HG03432 (cell line): ENCODE data around the gene AGO1.

Experiments used
- ATAC-seq: cut with Tn5 transposase; IDR thresholded peaks from one replicate; pipeline ENCODE4 v1.9.1; 2021; ENCODE audit warnings: mild to moderate bottlenecking, moderate library complexity; ENCODE audit not compliant: unreplicated experiment

AGO1 gene

DNA sequence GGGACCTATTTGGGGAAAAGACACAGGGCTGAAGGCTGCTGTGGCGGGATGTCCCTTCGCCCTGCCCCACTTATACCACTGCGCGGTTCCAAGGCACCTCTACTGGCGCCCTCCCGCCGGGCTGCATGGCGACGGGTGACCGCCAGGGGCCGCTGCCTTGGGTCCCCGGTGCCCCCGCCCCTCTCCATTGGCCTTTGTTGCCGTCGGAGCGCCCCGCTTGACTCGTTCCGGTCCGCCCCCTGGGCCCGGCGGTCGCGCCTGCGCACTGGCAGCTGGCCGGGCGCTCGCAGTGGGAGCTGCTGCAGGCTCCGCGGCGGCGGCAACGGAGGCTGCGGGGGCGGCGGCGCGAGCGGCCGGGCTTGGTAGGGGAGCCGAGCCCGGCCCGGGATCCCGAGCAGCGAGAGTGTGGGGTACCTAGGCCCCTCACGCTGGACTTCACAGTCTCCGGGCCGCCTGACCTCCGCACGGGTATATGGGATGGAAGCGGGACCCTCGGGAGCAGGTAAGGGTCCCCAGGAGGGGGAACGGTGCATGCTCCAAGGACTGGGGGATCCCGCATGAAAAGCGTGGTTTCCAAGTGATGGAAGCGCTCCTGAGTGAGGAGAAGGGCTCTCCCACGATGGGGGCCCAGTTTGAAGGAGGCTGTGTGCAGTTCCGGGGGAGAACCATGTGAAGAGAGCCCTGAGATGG is at the start of gene AGO1:
Gene AGO1 (plus strand): TSS at position 265 of the 690 bp plus-strand sequence. CDS start 213 bp downstream, at position 478.
- ATAC-seq: peak; percentile 89

GRCh38 chr1:35833395-35833794 is 49.6 kb upstream of the AGO1 start:
- no peak for ATAC-seq

- no peak for ATAC-seq
Measured at GRCh38 chr1:35834218-35834617, 48.8 kb upstream of the AGO1 start.

DNA sequence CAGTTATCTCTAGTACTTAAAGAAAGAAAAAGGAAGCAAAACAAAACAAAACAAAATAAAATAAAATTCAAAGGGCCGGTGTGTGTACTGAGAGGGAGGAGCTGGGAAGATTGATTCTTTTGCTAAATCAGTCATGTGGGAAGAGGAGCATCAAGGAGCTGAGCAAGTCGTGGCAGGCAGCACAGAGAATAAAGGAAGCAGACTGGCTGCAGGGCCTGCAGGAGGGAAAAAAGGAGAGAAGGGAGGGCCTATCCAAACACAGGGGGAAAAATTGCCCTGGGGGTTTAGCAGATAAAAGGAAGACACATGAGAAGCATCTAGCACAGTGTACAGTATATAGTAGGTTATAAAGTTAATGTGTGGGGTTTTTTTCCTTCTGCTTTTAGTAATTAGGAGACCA is 47.6 kb upstream of the AGO1 start:
- ATAC-seq: no peak

DNA sequence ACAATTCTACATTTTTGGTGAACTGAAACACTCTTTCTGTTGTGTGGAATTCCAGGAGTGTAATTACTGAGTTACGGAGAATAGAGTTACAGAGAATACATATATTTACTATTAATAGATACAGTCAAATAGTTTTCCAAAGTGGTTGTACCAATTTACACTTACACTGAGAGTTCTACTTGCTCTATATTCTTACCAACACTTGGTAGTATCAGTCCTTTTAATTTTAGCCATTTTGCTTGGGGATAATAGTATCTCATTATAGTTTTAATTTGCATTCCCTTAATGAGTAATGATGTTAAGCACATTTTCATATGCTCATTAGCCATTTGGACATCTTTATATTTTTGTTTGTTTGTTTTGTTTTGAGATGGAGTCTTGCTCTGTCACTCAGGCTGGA is 46.3 kb upstream of the AGO1 start:
- no peak for ATAC-seq

DNA sequence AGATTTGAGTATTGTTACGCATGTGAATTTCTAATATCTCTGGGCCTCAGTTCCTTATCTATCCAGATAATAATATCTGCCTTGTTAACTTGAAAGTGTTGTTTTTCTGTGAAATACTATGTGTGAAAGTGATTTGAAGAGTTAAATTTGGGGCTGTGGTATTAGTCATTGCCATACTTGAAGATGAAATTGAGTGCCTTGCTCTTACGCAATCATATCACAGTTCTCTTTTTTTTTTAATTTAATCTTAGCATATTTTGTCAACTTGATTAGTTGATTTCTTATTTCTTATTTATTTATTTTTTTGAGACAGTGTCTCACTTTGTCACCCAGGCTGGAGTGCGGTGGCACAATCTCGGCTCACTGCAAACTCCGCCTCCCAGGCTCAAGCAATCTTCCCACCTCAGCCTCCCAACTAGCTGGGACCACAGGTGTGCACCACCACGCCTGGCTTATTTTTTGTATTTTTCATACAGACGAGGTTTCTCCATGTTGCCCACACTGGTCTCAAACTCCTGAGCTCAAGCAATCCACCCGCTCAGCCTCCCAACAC is 44.2 kb upstream of the AGO1 start:
- no peak for ATAC-seq

DNA sequence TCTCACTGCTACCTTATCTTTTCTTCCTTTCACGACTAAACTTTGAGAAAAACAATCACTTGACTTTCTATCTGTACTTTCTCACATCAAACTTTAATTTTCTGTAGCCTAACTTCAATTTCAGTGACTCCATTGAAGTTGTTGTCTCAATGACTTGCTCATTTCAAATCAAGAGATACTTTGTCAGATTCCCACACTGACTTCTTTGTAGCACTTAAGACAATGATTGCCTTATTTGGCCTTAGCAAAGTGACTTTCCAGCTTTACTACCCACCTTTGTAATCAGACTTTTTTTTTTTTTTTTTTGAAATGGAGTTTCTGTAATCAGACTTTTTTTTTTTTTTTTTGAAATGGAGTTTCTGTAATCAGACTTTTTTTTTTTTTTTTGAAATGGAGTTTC is 38.2 kb upstream of the AGO1 start:
- no peak for ATAC-seq

GRCh38 chr1:35845766-35846165 is 37.2 kb upstream of the AGO1 start:
- no peak for ATAC-seq

- ATAC-seq: no peak
Measured at GRCh38 chr1:35847935-35848565, 35.0 kb upstream of the AGO1 start.

GRCh38 chr1:35850051-35850450 is 33.0 kb upstream of the AGO1 start:
- ATAC-seq: no peak

DNA sequence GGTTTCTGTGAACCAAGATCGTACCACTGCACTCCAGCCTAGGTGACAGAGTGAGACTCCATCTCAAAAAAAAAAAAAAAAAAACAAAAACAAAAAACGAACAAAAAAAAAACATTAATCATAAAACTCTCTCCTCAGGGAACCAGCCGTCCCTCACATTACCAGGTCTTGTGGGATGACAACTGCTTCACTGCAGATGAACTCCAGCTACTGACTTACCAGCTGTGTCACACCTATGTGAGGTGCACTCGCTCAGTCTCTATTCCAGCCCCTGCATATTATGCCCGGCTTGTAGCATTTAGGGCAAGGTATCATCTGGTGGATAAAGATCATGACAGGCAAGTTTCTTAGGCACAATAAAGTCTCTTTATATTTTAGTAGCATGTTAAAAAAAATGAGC is 32.3 kb upstream of the AGO1 start:
- no peak for ATAC-seq

DNA sequence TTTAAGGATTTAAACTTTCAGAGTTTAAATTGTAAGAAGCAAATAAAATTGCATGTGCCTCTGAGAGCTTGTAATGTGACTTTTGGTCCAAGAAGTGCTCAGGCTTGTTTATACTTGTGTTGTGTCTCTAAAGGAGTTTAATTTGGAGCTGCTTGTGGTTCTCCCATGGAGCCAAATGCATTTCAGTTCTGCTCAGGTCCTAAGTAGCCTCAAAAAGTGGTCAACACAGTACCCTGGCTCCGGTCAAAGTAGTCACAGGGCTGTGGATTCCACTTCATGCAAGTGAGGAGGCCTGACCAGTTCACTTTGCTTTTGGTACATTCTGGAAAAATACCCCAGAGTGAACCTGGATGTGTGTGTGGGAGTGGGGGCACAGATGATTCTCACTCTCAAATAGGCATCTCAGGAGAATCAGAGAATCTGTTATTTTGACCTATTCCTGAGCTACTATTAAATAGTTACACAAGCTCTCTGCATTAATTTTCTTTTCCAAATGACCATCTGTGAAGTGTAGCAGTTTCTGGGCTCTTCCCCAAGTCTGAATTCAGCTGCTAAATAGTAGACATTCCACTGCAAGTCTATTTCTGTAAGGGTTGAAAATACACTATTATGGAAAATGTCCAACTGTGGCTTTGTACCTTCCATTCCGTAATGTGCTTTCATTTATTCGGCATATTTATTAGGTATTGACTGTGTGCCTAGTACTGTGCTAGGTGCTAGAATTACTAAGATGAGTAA is 31.7 kb upstream of the AGO1 start:
- no peak for ATAC-seq

DNA sequence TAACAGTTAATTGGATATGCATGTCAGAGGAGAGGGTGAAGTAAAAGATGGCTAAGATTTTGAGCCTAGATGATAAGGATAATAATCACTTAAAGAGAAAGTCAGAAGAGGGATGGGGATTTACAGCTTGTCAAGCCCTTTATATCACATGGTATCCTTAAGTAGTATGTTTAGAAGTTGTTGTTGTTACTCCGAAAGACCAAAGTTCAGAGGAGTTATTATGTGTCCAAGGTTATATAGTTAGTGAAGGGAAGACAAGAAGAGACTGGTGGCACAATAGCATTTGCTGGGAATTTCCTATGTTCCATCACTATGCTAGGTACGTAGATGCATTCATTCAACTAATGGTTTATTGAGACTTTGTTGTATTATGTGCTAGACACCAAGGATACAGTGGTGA is 30.8 kb upstream of the AGO1 start:
- ATAC-seq: no peak

GRCh38 chr1:35854989-35855700 is 27.9 kb upstream of the AGO1 start:
- no peak for ATAC-seq

GRCh38 chr1:35856964-35857363 is 26.0 kb upstream of the AGO1 start:
- ATAC-seq: no peak

- no peak for ATAC-seq
Measured at GRCh38 chr1:35857830-35858229, 25.2 kb upstream of the AGO1 start.

DNA sequence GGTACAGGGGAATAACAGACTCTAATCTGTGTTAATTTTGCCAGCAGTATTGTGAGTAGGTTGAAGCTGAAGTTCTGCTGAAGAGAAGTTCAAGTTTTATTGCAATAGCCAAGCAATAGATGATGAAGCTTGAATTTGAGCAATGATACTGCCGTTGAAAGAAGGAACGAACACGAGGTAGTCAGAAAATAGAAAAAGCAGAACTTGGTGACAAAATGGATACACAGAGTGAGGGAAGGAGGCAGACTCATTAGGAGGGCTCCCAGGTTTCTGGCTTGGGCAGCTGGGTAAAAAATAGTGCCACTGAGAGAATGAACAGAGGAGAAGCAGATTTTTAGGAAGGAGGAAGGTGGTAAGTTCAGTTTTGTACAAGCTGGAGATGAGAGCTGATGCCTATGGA is 22.3 kb upstream of the AGO1 start:
- ATAC-seq: no peak

DNA sequence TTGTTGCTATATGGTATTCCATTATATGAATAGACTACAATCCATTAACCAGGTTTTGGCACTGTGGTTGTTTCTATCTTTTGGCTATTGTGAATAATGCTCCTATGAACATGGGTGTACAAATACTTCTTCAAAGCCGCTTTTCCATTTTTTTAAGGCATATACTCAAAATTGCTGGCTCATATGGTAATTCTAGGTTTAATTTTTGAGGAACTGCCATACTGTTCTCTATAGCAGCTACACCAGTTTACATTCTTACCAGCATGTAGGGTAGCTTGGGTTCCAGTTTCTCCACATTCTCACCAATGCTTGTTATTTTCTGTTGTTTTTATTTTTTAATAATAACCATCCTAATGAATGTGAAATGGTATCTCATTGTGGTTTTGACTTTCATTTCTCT is 19.9 kb upstream of the AGO1 start:
- no peak for ATAC-seq

DNA sequence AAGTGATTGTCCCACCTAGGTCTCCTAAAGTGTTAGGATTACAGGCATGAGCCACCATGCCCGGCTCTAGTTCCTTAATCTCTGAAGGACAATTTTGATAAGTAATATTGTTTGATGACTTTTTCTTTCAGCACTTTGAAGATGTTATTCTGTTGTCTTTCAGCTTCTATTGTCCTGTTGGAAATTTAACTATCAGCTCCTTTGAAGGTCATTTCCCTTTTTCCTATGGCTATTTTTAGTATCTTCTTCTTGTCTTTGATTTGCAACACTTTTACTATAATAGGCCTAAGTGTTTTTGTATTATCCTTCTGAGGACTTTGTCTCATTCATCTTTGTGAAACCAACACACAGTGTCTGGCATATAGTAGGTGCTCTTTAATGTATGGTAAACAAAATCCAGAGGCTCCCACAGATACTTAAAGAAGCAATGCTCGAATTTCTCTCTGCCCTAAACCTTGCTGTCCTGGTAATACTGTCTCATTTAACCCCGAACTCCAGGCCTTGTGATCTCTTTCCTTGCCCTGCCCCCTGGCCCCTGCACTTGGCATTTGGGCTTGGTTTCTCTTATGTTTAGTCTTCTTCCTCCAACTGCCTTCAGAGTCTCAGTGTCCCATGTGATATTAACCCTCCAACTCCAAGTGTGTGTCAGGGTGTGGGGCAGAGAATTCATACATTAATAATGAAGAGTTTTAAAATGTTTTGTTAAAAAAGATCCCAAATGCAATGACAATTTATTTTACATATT is 19.0 kb upstream of the AGO1 start:
- no peak for ATAC-seq

DNA sequence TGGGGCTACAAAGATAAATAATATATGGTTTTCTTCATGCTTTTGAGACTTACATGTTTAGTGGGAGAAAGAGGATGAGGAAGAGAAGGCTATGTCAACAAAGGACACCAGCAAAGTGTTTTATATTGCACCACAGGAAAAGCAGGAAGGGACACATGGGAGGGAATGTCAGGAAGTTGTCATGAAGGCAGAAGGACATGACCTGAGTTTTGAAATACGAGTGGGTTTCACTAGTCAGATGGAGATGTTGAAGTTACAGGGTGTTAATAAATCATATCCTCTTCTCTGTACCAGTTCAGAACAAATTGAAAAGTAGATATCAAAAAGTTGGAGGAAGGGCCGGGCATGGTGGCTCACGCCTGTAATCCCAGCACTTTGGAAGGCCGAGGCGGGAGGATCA is 18.2 kb upstream of the AGO1 start:
- ATAC-seq: no peak

DNA sequence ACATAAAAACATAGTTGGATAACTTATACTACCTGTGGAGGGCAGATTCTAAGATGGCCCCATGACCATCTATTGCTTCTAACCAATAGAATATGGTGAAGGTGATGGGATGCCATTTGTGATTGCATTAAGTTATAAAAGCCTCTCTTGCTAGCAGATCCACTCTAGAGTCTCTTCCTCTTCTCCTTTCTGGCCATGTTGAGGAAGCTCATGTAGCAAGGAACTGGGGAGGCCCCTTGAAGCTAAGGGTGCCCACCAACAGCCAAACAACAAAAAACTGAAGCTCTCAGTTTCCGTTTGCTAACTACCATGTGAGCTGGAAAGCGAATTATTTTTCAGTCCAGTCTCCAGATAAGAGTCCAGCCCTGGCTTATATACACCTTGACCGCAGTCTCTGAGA is 16.0 kb upstream of the AGO1 start:
- ATAC-seq: no peak
